GM12801 (cell line): ENCODE results near the gene LY9.

Source experiments
- CTCF ChIP-seq: IDR thresholded peaks from one replicate; pipeline ENCODE4 v1.5.1; 2011; ENCODE audit warnings: control low read depth; ENCODE audit not compliant: insufficient read length; ENCODE audit errors: extremely low read depth

LY9 gene

GRCh38 chr1:160819186-160819585 lies 23.2 kb downstream of the LY9 start:
- no peak for TF ChIP-seq CTCF

GRCh38 chr1:160821627-160822026 lies 25.7 kb downstream of the LY9 start:
- TF ChIP-seq CTCF = no peak

DNA sequence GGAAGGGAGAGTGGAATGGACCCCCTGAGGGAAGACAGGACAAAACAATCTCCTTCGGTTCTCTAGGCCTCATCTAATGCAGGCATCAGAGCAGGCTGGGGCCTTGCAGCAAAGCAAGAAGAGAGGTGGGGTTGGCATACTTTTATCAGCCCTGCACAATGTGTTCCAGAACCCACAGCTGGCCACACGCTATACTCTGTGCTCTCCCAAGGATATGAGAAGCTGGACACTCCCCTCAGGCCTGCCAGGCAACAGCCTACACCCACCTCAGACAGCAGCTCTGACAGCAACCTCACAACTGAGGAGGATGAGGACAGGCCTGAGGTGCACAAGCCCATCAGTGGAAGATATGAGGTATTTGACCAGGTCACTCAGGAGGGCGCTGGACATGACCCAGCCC lies 27.3 kb downstream of the LY9 start:
- TF ChIP-seq CTCF = no peak

GRCh38 chr1:160826546-160826945 lies 30.6 kb downstream of the LY9 start:
- TF ChIP-seq CTCF = no peak

GRCh38 chr1:160827418-160827817 lies 31.4 kb downstream of the LY9 start:
- no peak for TF ChIP-seq CTCF

DNA sequence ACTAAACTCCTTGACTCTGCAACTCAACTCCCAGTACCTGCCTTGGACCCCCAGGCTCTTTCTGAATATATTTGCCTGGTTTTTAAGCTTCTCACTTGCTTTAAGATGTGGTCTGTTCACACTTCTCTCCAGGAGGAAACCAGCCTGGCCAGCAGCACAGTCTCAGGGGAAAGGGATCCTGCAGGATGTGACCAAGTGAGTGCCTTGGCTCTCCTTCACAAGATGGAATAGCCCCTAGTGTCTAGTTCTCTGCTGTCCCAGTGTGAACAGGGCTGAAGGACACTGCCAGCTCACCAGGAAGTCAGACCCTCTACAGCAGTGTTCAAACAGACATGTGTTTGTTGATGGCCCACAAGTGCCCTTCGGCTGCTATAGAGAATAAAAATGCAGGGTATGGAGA lies 33.8 kb downstream of the LY9 start:
- TF ChIP-seq CTCF = no peak

DNA sequence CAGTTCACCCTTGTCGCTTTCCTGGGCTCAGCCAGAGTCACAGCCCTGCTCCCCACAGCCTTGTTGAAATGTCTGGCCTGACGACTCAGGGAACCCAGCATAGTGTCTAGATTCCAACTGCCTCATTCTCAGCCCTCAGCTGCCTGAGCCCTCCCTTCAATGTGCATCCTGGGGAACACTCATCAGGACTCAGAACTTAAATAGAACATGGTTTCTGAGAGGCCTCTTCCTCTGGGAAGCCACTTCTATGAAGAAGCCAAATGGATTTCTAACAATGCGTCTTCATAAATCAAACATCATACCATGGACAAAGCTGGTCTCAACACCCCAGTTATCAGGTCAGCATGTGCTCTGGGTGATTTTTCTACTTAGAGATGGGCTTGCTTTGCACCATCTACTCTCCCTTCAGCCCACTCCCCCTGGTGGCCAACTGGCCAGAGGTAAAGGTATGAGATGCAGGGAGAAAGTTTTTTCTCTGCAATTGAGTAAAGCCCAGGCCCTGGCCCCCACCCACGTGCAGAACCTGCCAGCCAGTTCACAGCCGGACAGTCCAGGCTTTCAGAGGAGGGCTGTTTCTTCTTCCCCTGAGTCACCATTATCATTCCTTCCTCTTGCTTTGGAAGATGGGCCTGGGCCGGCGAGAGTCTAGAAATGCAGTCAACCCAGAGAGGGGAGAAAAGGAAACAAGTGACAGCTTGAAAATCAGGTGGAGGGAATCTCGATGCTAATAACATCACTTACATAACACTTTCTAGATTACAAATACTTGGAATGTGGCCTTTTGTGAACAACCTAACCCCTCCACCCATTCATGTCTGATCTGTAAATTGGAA lies 34.6 kb downstream of the LY9 start:
- peak; percentile 77 for TF ChIP-seq CTCF
